ENCODE data around the gene OXA1L. TPM values are rescaled to one million over a fixed set of nuclear protein-coding genes. Genes with fewer than 3 reads are reported as not detected.

OXA1L gene
- total and polyA plus RNA-seq, 2 of the 13 experiments (the other 11 are each of a cell fraction or from before 2014, with no cell fraction given), result 230 to 589 TPM

DNA sequence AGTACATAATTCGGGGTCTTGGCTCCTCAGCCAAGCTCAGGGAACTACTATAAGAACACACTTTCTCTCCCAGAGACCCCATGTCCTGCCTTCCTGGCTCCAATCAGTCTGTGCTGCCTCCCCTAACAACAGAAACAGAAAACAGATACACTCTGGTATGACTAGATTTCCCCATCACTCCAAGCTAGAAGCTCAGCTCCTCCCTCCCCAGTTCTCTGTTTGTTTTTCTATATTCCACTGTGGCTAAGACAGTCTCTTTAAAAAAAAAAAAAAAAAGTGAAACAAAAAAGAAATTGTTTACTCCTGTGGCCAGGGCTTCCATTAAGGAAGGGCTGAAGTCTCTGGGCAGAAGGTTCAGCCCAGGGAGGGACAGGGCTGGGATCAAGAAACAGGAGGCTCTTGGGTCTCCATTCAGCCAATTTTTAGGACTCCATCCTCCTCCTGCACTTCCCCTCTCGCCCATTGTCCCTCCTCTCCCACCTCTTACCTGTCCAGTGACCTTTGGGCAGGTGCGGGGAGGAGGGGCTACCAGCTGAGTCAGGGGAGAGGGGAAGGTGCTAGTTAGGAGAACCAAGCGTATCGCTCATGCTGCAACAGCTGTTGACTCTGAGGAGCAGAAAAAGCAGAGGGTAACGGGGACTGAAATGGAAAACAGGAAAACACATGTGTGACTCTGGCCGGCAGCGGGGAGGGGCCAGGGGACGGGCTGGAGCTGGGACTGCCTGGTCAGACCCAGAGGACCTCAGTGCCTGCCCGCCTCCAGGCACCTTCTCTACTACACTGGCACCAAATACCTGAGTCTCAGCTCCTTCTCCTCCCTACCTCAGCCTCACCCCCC is 52.9 kb downstream of the OXA1L start (continued):
- TF ChIP-seq, protein P1, sequence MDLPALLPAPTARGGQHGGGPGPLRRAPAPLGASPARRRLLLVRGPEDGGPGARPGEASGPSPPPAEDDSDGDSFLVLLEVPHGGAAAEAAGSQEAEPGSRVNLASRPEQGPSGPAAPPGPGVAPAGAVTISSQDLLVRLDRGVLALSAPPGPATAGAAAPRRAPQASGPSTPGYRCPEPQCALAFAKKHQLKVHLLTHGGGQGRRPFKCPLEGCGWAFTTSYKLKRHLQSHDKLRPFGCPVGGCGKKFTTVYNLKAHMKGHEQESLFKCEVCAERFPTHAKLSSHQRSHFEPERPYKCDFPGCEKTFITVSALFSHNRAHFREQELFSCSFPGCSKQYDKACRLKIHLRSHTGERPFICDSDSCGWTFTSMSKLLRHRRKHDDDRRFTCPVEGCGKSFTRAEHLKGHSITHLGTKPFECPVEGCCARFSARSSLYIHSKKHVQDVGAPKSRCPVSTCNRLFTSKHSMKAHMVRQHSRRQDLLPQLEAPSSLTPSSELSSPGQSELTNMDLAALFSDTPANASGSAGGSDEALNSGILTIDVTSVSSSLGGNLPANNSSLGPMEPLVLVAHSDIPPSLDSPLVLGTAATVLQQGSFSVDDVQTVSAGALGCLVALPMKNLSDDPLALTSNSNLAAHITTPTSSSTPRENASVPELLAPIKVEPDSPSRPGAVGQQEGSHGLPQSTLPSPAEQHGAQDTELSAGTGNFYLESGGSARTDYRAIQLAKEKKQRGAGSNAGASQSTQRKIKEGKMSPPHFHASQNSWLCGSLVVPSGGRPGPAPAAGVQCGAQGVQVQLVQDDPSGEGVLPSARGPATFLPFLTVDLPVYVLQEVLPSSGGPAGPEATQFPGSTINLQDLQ (CRISPR knock-in tag; IDR thresholded peaks at IDR 0.05), result no peak
- TF ChIP-seq ZNF749 (CRISPR knock-in tag; IDR thresholded peaks at IDR 0.05; ENCODE audit: borderline replicate concordance) (no peak), MAFG (CRISPR knock-in tag; IDR thresholded peaks at IDR 0.05) (no peak), ZBTB38 (CRISPR knock-in tag; IDR thresholded peaks at IDR 0.05) (peak; percentile 53; the same call in 1 of the 2 replicates), CEBPB (IDR thresholded peaks at IDR 0.05; ENCODE audit: borderline replicate concordance, low read depth, low read length) (no peak), RAD51 (IDR thresholded peaks at IDR 0.05; ENCODE audit: borderline replicate concordance) (no peak), ZKSCAN1 (IDR thresholded peaks at IDR 0.05; ENCODE audit: low read length) (no peak), MTF2 (CRISPR knock-in tag; IDR thresholded peaks at IDR 0.05; ENCODE audit: borderline replicate concordance) (no peak), ZFP62 (CRISPR knock-in tag; IDR thresholded peaks at IDR 0.05) (no peak), ZSCAN30 (CRISPR knock-in tag; IDR thresholded peaks at IDR 0.05) (no peak), MLLT10 (CRISPR knock-in tag; IDR thresholded peaks at IDR 0.05) (no peak), ASH2L (IDR thresholded peaks at IDR 0.05; ENCODE audit: insufficient read length, low read depth, low read length) (no peak)
- TF ChIP-seq, protein P2, sequence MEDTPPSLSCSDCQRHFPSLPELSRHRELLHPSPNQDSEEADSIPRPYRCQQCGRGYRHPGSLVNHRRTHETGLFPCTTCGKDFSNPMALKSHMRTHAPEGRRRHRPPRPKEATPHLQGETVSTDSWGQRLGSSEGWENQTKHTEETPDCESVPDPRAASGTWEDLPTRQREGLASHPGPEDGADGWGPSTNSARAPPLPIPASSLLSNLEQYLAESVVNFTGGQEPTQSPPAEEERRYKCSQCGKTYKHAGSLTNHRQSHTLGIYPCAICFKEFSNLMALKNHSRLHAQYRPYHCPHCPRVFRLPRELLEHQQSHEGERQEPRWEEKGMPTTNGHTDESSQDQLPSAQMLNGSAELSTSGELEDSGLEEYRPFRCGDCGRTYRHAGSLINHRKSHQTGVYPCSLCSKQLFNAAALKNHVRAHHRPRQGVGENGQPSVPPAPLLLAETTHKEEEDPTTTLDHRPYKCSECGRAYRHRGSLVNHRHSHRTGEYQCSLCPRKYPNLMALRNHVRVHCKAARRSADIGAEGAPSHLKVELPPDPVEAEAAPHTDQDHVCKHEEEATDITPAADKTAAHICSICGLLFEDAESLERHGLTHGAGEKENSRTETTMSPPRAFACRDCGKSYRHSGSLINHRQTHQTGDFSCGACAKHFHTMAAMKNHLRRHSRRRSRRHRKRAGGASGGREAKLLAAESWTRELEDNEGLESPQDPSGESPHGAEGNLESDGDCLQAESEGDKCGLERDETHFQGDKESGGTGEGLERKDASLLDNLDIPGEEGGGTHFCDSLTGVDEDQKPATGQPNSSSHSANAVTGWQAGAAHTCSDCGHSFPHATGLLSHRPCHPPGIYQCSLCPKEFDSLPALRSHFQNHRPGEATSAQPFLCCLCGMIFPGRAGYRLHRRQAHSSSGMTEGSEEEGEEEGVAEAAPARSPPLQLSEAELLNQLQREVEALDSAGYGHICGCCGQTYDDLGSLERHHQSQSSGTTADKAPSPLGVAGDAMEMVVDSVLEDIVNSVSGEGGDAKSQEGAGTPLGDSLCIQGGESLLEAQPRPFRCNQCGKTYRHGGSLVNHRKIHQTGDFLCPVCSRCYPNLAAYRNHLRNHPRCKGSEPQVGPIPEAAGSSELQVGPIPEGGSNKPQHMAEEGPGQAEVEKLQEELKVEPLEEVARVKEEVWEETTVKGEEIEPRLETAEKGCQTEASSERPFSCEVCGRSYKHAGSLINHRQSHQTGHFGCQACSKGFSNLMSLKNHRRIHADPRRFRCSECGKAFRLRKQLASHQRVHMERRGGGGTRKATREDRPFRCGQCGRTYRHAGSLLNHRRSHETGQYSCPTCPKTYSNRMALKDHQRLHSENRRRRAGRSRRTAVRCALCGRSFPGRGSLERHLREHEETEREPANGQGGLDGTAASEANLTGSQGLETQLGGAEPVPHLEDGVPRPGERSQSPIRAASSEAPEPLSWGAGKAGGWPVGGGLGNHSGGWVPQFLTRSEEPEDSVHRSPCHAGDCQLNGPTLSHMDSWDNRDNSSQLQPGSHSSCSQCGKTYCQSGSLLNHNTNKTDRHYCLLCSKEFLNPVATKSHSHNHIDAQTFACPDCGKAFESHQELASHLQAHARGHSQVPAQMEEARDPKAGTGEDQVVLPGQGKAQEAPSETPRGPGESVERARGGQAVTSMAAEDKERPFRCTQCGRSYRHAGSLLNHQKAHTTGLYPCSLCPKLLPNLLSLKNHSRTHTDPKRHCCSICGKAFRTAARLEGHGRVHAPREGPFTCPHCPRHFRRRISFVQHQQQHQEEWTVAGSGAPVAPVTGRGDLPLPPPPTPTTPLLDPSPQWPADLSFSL (CRISPR knock-in tag; IDR thresholded peaks at IDR 0.05), result no peak
- TF ChIP-seq, protein P3, sequence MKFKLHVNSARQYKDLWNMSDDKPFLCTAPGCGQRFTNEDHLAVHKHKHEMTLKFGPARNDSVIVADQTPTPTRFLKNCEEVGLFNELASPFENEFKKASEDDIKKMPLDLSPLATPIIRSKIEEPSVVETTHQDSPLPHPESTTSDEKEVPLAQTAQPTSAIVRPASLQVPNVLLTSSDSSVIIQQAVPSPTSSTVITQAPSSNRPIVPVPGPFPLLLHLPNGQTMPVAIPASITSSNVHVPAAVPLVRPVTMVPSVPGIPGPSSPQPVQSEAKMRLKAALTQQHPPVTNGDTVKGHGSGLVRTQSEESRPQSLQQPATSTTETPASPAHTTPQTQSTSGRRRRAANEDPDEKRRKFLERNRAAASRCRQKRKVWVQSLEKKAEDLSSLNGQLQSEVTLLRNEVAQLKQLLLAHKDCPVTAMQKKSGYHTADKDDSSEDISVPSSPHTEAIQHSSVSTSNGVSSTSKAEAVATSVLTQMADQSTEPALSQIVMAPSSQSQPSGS (CRISPR knock-in tag; IDR thresholded peaks at IDR 0.05), result no peak

Data from HepG2 (cell line).